Effector memory CD4-positive, alpha-beta T cell (primary cell): ENCODE measurements around the gene DEDD.
"Not testable (repeated sequence)": the region's sequence is repeated elsewhere in the genome, so short reads cannot be mapped to it uniquely, and the experiment has no call there.

ENCODE experiments used
- DNase-seq, 3 donors: peaks; one replicate each; pipeline ENCODE4 v3.0.0-alpha.2; 2020
- H3K27ac ChIP-seq: 2 replicates; pipeline ENCODE4 v1.7.0; 2013; ENCODE audit warnings: mild to moderate bottlenecking, low read length, moderate library complexity; ENCODE audit not compliant: insufficient read depth, poor library complexity, severe bottlenecking
- H3K27me3 ChIP-seq: replicated peaks from 2 replicates; pipeline ENCODE4 v1.7.0; 2013; ENCODE audit warnings: mild to moderate bottlenecking, low read length; ENCODE audit not compliant: insufficient read depth, control insufficient read depth, poor library complexity, severe bottlenecking
- H3K36me3 ChIP-seq: 2 replicates; pipeline ENCODE4 v1.7.0; 2013; ENCODE audit warnings: mild to moderate bottlenecking, low read length, moderate library complexity; ENCODE audit not compliant: control insufficient read depth, insufficient read depth
- H3K4me1 ChIP-seq: 2 replicates; pipeline ENCODE4 v1.7.0; 2013; ENCODE audit warnings: low read length, mild to moderate bottlenecking; ENCODE audit not compliant: control insufficient read depth, insufficient read depth, poor library complexity, severe bottlenecking
- H3K4me3 ChIP-seq: 2 replicates; pipeline ENCODE4 v1.7.0; 2013; ENCODE audit warnings: low read length, low read depth, mild to moderate bottlenecking; ENCODE audit not compliant: insufficient read depth, poor library complexity, severe bottlenecking
- H3K9me3 ChIP-seq: 2 replicates; pipeline ENCODE4 v1.7.0; 2013; ENCODE audit warnings: mild to moderate bottlenecking, low read length, moderate library complexity; ENCODE audit not compliant: control insufficient read depth

The DEDD gene

DNA sequence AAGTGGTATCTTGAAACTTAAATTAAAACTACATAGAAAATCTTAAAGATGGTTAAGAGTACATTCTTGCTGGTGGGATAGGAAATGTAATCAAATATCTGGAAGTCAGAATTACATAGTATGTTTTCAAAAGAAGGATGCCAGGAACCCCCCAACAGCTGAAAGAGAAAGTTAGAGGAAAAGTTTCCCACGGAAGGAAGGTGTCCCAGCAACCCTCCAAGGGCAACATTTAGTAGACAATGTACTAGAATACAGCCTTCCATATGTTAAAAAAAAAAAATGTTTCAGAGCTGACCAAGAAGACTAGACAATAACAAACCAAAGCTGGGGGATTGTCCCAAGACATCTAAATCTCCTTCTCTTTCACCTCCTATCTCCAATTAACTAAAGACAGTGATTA, 2.2 kb downstream of the DEDD start:
- no peak overlapping the region for H3K4me3 ChIP-seq
- H3K36me3 ChIP-seq: peaks cover 10% of the 10 kb centered on the region
- peaks cover 18% of the 10 kb centered on the region for H3K4me1 ChIP-seq
- no peak for DNase-seq
- no peaks in the 10 kb centered on the region for H3K9me3 ChIP-seq
- H3K27ac ChIP-seq: no peak overlapping the region
- H3K27me3 ChIP-seq: no peaks in the 10 kb centered on the region

DNA sequence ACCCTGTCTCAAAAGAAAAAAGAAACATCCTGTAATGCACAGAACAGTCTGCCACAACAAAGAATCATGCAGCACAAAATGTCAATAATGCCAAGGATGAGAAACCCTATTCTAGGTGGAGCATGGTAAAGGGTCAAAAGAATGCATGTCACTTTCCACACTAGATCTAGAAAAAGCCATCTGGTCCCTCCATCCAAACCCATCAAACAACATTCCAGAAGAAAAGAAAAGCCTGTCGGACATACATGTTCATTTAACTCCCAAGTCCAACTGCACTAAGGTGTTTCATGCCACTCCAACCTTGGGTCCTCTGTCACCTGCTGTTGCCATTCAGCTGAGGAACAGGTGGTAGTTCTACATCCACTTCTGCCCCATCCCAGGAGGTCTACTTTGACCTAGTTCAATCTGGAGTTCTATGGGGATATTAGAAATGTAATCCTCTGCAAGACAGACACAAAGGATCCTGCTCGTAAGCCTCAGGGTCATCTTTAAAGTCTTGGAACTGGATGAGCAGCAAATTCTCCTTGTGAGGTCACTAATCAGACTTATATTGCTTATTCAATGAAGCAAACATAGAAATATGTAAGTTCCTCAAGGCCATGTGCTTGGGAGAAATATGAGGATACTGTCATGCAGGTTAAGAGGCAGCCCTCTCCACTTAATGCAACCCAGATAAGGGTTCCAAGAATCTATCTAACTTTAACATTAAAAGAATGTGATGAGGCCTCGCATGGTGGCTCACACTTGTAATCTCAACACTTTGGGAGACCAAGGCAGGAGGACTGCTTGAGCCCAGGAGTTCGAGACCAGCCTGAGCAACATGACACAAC, 3.7 kb downstream of the DEDD start:
- Histone ChIP-seq H3K4me3 (no peak overlapping the region), H3K27ac (no peak overlapping the region), H3K27me3 (no peaks in the 10 kb centered on the region), H3K4me1 (peaks cover 15% of the 10 kb centered on the region), H3K9me3 (no peaks in the 10 kb centered on the region), H3K36me3 (peaks cover 25% of the 10 kb centered on the region)
- no peak for DNase-seq

DNA sequence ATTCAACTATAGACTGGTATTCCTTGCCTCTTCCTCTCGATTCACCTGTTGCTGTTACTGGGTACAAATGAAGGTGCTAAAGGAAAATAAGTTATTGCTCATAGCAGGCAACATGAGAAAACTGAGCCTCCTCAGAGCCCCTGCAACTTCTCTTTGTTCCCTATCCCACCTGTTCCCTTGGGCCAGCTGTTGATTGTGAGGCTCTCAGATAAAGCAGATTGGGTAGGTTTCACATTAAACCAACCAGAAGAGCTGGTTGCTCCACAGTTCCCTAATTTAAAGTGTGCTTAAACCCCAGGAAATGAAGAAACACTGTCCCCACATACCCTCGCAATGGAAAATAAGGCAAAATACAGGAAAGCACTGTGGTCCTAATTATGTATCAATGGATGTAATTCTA, 4.8 kb downstream of the DEDD start:
- H3K27ac ChIP-seq: no peak overlapping the region
- no peaks in the 10 kb centered on the region for H3K9me3 ChIP-seq
- no peaks in the 10 kb centered on the region for H3K27me3 ChIP-seq
- peaks cover 34% of the 10 kb centered on the region for H3K36me3 ChIP-seq
- no peak for DNase-seq
- H3K4me1 ChIP-seq: peaks cover 9% of the 10 kb centered on the region
- H3K4me3 ChIP-seq: no peak overlapping the region

DNA sequence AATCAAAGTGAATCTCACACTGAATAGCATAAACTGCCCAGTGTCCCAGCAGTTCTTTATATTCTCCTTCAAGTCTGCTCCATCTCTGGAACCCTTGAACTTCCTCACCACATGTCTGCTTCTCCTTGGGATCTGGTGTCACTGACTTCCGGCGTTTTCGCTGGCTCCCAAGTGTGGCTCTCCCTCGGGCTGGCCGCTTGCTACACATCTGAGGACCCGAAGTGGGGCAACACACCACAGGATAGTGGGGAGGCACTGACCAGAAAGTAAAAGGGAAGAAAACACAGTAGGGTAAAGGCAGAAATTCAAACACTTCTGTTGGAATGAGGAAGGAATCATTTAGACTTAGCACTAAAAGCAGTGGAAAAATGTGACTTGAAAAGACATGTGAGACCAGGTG, 9.5 kb downstream of the DEDD start:
- Histone ChIP-seq H3K9me3 (no peaks in the 10 kb centered on the region), H3K4me3 (no peak overlapping the region), H3K36me3 (peaks cover 59% of the 10 kb centered on the region)

DNA sequence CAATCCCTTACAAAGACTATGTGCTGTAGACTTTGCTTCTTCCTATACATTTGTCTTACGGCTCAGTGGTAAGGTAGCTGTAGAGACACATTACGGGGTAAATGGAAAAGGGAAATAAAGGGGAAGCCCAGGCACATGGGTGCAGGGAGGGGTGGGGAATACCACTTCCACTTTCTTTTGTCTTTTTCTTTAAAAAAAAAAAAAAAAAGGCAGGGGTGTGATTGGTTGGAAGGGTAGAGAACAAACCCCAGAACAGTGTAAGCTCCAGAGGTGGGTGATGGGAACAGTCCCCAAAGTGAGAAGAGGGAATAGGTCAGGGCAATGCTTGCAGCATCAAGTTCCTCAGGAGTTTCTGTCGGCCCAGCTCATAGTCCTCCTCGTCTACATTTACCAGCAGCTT, 10.6 kb downstream of the DEDD start:
- no peak overlapping the region for H3K4me3 ChIP-seq
- no peaks in the 10 kb centered on the region for H3K9me3 ChIP-seq
- no peak overlapping the region for H3K27ac ChIP-seq
- peaks cover 58% of the 10 kb centered on the region for H3K36me3 ChIP-seq
- peaks cover 20% of the 10 kb centered on the region for H3K4me1 ChIP-seq
- H3K27me3 ChIP-seq: no peaks in the 10 kb centered on the region
- no peak for DNase-seq

More for the DNA sequence above, 9.5 kb downstream of the DEDD start:
- no peak overlapping the region for H3K27ac ChIP-seq
- H3K27me3 ChIP-seq: no peaks in the 10 kb centered on the region
- DNase-seq: no peak
- peaks cover 17% of the 10 kb centered on the region for H3K4me1 ChIP-seq

DNA sequence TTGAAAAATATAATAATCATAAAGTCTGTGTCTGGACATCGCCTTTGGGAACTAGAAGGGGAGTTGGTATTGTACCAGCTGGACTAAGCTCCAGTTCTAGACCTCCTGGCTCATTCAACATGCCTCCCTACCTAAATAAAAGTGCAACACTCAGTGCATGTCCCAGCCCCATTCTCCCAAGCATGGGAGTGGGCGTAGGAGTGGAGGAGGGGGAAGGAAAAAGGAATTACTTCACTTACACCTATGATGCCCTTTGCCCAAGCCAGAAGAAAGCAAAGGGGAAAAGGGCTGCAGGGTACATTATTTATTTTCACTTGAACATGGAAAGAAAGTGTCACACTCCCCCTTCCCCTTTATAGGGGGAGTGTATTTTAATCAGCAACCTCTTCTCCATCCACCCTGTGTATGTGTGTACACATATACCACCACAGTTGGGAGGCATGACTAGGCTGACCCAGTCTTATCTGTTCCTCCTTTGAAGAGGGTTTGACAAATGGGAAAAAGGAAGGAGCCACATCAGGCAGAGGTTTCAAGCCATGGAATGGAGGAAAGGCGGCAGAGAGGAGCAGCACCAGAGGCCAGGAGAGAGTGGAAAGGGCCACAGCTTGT, 11.3 kb downstream of the DEDD start:
- no peaks in the 10 kb centered on the region for H3K9me3 ChIP-seq
- H3K27ac ChIP-seq: no peak overlapping the region
- H3K4me1 ChIP-seq: peaks cover 27% of the 10 kb centered on the region
- peaks cover 54% of the 10 kb centered on the region for H3K36me3 ChIP-seq
- no peak for DNase-seq
- H3K4me3 ChIP-seq: no peak overlapping the region
- no peaks in the 10 kb centered on the region for H3K27me3 ChIP-seq

DNA sequence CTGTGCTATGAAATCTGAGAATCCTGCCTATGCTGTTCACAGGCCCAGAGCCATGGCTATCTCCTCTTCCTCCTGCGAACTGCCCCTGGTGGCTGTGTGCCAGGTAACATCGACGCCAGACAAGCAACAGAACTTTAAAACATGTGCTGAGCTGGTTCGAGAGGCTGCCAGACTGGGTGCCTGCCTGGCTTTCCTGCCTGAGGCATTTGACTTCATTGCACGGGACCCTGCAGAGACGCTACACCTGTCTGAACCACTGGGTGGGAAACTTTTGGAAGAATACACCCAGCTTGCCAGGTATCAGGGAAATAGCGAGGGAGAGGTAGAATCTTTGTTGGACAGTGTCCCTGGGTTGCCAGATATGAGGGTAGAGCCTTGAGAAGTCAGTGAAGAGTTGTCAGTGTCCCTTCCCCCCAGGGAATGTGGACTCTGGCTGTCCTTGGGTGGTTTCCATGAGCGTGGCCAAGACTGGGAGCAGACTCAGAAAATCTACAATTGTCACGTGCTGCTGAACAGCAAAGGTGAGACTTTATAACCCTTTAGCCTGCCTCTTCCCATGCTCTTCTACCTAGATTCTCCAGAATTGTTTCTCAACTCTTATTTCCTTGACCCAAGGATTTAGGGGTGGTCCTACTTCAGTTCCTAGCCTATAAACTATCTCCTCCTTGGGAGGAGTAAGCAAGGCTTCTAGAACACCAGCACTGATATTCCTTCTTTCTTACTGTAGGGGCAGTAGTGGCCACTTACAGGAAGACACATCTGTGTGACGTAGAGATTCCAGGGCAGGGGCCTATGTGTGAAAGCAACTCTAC, 13.2 kb downstream of the DEDD start:
- Histone ChIP-seq H3K27me3 (no peaks in the 10 kb centered on the region), H3K9me3 (no peaks in the 10 kb centered on the region), H3K36me3 (peaks cover 39% of the 10 kb centered on the region), H3K27ac (peak overlapping the region; percentile 91), H3K4me3 (no peak overlapping the region), H3K4me1 (peaks cover 29% of the 10 kb centered on the region)
- peak; percentile 35 to 52 (median 42) for DNase-seq

DNA sequence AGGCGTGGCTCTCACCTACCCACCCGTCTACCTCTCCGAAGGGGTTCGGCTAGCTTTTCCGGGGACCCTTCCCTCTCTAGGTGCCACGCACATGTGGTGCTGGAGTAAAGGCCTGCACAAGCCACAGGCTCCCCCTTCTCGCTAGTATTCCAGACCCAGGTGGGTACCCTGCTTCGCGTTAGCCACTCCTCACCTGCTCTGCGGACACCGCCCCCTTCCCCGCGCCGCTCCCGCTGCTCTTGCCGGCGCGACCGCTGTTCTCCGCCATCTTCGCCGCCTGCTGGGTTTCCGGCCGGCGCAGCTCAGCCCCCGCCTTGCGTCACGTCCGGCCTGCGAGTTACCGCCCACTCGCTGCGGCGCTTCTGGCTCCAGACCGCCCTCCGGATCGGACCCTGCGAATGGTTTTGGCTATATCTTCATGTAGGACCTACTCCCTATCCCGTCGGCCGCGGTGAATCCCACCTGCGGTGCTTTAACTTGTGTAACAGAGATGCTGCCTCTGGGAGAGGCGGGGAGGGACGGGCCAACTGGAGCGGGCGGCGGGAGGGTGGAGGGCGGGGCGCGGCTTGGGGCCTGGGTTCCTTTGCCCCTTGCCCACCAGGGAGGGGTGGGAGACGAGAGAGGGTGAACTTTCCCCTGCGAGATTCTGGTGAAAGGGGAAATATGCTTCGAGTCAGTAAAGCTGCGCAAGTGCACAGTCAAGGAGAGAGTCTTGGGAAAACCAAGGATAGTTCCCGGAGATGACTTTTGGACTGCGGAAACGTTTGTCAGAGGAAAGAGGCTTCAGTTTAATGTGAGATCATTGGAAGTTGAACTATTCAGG, 14.5 kb downstream of the DEDD start, which contains the start of the genes NIT1 and PFDN2:
TSS of gene NIT1 (plus strand) at position 347 of the 823 bp plus-strand sequence. CDS start at position 419, 72 bp downstream.
TSS of gene PFDN2 (minus strand) at position 279 of the 823 bp plus-strand sequence. CDS start at position 268, 11 bp downstream.
- DNase-seq: peak; percentile 64 to 80 (median 73)
- peaks cover 28% of the 10 kb centered on the region for H3K36me3 ChIP-seq
- peak within 1 kb of the TSS; percentile 91 for H3K27ac ChIP-seq
- H3K27me3 ChIP-seq: no peaks in the 10 kb centered on the region
- H3K9me3 ChIP-seq: no peaks in the 10 kb centered on the region
- peaks cover 29% of the 10 kb centered on the region for H3K4me1 ChIP-seq
- peak within 1 kb of the TSS; percentile 78 for H3K4me3 ChIP-seq

DNA sequence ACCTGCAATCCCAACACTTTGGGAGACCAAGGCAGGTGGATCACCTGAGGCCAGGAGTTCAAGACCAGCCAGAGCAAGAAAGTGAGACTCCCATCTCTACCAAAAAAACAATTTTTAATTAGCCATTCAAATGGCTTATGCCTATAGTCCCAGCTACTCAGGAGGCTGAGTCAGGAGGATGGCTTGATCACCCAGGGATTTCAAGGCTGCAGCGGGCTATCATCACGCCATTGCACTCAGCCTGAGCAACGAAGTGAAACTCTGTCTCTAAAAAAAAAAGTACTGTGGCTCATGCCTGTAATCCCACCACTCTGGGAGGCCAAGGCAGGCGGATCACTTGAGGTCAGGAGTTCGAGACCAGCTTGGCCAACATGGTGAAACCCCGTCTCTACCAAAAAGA, 16.5 kb downstream of the DEDD start:
- not testable (repeated sequence) for H3K27ac ChIP-seq, H3K27me3 ChIP-seq, DNase-seq, H3K36me3 ChIP-seq, H3K9me3 ChIP-seq, H3K4me3 ChIP-seq
- peaks cover 29% of the 10 kb centered on the region for H3K4me1 ChIP-seq
